Right lung (tissue), 5 donors: ENCODE data around the gene PEX11A. TPM values are rescaled to one million over a fixed set of nuclear protein-coding genes. Genes with fewer than 3 reads are reported as not detected.

Experiments used
- DNase-seq, 2 donors: peaks; one replicate each; pipeline ENCODE4 v3.0.0-alpha.2; 2013
- polyA plus RNA-seq, 5 donors: library from polyadenylated mRNA; unstranded; fragments of 120-200 nt; gene quantifications; one replicate each; pipeline versions ENCODE4 v1.2.1 to v1.2.3, GENCODE V29; 2013; ENCODE audit warnings: inconsistent platforms in 1 of 5, low replicate concordance in 1 of 5; ENCODE audit not compliant: insufficient read length in 5 of 5, insufficient read depth in 1 of 5

PEX11A gene
- polyA plus RNA-seq, 5 donors = 13.3 to 19.5 (median 17.6) TPM

DNA sequence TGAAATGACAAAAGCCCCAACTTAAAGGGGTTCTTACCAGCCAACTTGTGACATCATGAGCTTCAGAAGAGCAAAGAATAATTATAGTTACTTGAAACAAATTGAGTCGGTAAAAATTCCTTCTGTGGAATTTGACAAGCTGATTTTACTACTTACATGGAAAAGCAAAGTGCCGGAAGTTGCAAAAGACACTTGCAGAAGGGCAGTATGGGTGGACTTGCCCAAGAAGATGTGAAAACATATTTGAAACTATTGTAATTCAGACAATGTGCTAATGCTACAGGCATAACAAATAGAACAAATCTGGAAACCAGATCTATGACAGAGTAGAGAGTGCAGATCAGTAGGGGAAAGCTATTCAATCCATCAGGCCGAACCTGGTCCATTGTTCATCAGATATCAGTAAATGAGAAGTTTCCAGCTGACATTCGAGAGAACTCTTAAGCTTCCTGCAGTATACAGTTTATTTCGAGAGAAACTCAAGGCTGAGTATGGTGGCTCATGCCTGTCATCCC, 32.8 kb downstream of the PEX11A start:
- DNase-seq = no peak

DNA sequence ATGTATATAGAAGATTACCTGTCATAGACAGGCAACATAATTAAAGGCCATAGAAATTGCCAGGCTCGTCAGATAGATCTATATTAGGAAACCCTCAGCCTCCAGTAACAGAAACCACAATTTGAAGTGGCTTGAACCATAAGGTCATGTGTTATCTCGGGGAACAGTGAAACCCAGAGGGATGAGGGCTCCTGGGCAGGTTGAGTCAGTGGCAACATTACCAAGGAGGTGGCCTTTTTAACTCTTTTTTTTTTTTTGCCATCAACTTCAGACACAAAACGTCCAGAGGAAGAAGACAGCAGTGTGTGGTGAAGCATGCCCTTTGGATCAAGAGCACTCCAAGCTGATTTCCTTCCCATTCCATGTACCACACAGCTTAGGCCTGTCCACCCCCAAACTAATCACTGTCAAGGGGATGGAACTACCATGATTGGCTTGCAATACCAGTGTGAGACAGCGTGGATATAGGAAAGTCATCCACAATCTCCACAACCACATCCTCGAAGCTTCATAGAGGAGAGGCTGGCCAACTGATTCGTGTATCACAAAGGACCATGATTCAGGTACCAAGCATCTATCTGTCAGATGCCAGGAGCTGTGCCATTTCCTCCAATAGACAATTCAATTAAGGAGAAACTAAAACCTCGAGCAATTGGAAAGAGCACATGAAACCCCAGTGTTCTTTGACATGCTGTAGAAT, 34.3 kb downstream of the PEX11A start:
- no peak for DNase-seq

DNA sequence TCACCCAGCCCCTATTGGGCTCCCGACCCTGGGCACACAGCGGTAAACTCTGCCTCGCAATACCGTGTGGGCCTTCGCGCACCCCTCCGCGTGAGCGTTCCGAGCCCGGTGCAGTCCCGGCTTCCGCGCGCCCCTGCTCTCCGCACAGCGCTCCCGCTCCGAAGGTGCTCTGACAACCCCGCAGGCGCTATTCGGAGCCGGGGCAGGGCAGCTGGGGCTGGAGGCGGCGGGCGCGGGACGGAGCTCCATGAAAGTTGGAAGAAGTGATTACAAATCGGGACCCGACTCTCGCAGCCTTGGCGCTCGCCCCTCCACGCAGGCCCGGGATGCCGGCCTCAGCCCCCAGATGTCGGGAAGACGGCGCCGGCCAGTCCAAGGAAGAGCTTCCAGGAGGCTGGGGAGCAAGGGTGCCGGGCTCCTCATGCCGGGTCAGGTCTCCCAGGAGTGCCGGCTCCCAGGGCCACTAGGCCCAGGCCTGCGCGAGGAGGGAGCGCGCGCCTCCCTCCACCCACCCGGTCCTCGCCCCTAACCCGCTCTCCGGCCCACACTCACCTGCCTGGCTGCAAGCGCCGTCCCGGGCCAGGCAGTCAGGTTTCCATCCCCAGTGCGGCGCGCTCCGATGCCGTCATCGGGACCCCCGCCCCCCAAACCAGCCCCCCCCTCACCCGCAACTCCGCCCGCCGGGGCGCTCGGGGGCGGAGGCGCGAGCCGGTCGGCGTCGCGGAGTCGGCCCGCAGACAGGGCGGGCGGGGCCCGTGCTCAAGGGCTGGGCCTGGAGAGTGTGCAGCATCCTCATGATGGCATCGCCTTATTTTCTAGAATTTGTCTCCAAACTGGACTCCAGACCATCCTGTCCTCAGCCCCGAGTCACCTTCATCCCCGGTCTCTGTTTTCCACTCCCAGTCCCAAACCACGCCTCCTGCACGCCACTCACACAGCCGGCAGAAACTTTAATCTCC, 35.4 kb downstream of the PEX11A start, which contains the start of gene KIF7:
Gene KIF7 (minus strand): TSS at position 621 of the 959 bp plus-strand sequence. CDS start 2,537 bp downstream, outside the sequence.
- peak; percentile 44 to 63 for DNase-seq

DNA sequence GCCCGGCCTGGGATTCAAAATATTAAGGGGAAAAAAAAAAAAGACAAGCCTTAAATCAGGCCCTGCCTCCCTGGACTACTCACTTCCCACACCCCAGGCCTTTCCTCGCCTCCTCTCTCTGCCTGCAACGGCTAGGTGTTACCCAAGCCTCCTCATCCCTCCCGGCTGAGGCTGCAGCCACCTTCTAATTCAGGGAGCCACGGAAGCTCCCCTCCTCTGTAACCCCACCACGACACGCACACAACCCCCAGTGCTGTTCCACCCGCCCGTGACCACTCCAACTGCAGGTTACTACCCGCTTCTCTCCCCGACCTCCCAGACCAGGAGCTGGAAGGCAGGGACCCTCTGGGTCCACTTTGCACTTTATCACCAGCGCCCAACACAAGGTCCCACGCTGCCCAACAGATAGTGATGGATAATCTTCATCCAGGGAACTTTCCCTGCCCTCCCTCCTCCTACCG, 36.2 kb downstream of the PEX11A start:
- DNase-seq = no peak

DNA sequence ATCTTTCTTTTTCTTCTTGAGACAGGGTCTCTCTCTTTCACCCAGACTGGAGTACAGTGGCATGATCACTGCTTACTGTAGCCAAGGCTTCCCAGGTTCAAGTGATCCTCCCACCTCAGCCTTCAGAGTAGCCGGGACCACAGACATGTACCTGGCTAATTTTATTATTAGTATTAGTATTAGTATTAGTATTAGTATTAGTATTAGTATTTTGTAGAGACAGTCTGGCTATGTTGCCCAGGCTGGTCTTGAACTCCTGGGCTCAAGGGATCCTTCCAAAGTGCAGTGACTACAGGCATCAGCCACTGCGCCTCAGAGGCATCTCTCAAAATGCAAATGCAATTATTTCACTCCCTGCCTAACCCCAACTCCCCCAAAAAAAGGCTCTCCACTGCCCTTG, 37.0 kb downstream of the PEX11A start:
- DNase-seq = no peak

DNA sequence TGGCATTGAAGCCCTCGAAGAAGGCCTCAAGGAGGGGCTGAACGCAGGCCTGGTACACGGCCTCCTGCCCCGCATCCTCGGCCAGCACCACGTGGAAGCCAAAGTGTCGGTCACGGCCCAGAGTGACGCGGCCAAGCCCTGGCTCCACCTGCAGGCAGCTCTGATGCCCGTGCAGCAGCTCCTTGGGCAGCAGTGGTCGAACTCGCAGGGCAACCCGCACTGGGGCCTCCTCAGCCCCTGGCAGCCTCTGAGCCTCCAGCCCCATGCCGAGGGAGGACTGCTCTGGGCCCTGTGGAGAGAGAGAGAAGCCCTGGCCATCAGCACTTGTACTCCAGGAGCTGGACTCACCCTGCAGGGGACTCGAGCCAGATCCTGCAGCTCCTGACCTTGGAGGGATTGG, 37.9 kb downstream of the PEX11A start:
- no peak for DNase-seq

DNA sequence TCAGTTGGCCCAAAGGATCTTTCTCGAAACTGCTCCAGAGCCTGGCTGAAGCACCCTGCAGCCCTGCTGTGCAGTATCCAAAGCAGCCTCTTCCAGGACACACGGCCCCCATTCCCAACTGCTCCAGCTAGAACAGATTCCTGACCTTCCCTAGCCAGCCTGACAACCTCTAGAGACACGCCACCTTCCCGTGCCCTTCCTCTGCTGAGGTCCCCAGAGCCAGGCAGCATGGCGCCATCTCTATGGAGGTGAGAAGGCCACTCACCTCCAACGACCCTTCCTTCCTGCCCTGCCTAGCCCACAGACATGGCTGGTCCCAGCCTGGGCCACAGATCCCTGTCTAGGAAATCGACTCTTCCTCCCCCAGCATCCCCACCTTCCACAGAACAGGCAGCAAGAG, 38.4 kb downstream of the PEX11A start:
- DNase-seq = no peak

DNA sequence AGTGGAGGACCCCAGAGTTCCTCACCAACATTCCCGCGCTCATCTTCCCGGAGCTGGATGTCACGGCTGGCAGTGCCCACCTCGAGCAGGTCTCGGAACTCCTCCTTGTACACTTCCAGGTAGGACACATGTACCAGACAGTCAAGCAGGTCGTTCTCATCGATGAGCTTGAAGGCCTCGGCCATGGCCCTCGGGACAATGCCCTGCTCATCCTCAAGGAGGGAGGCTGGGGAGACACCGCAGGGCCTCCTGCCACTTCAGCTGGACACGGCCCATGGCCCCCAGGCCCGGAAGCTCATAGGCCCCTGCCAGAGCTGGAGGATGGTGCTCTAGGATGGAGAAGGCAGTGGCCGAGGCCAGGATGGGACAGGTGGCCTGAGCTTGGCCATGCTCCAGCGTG, 40.8 kb downstream of the PEX11A start:
- no peak for DNase-seq

DNA sequence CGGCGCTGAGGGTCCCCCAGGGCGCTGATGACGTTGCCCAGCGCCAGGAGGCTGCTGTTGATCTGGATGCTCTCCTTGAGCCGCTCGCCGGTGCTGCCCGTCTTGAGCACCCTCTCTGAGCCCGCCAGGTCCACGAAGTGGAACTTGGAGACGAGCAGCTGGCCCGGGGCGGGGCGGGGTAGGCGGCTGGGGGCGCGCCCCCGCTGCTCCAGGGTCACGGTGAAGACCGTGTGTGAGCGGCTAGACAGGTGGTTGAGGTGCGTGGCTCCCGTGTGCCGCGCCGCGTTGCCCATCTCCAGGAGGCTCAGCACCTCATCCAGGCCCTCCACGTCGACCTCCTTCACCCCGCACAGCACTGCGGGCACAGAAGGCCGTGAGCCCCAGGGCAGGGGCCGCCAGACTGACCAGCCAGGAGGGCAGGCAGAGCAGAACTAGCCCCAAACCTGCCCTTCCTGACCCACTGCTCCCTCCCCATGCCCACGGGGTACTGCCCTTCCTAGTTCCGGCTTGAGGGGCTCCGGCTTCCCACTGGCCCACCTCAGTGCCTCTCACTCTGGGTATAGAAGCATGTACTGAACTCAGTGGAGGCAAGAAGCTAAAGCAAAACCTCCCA, 41.4 kb downstream of the PEX11A start:
- DNase-seq = no peak

DNA sequence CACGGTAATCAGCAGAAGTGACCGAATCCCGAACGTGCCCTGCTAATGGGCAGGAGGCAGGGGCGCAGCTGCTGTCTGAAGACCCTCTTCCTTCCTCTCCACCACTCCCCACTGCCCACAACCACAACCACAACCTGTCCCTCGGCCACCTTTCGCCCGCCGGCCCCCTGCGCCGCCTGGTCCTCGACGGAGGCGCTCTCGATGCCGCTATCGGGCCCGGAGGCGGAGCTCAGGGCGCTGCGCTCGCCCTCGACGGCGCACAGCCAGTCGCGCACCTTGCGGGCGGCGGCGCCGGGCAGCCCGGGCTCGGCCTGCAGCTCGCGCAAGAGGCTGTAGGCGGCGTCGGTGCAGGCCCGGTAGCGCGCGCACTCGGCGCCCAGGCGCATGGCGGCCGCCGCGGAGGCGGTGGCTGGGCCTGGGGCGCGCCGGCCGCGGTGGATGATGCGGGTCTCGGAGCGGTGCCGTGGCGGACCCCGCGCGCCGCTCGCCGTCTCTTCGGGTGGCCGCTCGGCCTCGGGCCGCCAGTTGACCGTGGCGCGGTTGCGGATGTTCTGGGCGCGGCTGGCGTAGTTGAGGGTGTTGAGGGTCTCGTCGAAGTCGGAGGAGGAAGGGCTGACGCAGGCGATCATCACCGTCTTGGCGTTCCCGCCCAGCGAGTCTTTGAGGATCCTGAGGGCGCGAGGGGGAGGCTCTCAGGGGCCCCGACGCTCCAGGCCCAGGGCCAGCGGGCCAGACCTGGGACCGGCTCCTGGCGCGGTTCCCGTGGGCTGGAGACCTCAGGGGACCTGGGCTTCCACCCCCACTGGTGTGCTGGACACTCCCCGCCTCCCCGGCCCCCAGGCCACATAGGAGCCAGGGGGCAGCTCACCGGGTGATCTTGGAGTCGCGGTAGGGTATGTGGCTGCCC, 42.2 kb downstream of the PEX11A start:
- no peak for DNase-seq

DNA sequence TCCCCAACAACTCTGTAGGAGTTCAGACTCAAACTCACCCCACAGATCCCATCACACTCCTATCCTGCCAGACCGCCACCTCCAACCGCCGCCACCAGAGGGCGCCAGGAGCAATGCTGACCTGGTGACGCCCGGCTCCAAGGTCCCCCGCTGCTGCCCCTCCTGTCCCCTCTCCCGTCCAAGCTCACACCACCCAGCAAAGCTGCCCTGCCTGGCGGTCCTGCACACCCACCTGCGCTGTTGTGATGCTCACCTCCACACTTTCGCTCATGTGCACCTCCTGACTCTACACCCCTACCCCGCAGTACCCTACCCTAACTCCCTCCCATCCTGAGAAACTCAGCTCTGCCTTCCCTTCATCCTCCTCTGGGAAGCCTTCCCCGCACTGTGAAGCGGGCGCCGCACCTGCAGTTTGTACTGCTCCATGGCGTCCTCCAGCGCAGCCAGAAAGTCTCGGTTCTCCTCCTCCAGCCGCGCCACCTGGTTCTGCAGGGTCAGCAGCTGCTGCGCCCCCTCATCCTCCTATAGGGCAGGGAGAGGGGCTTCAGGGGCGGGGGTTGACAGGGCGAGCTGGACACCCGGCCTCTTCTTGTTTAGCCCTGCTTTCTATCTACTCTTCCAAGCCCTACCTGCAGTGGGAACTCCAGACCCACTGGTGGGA, 43.2 kb downstream of the PEX11A start:
- peak in 1 of 2 donors; percentile 48 for DNase-seq

DNA sequence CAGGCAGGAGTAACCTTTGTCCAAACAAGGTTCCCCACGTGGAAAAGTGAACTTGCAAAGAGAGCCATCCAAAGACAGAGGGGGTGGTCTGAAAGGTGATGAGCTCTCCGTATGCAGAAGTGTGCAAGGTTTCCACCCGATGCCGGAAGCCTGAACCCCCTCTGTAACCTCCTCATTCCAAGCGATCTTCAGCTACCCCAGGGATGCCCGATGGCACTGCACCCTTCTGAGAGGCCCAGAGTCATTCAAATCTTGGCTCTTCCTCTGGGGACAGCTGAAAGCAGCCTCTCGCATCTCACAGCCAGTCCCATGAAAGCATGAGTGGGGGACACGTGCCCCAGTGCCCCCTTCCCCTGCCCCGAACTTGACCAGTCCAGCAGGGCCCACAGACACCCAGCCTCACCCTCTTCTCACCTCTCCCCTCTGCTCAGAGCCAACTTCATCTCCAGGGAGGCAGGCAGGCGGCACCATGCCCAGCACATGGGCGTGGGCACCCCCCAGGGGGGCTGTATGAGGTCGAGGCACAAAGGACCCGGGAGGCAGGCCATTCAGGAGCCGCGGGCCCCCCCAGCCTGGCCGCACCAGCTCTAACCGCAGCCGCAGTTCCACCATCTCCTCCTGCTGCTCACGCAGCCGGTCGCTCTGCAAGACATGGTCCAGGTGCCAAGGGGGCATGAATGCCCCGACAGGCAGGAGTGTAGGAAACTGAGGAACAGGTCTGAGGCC, 44.0 kb downstream of the PEX11A start:
- DNase-seq = no peak

DNA sequence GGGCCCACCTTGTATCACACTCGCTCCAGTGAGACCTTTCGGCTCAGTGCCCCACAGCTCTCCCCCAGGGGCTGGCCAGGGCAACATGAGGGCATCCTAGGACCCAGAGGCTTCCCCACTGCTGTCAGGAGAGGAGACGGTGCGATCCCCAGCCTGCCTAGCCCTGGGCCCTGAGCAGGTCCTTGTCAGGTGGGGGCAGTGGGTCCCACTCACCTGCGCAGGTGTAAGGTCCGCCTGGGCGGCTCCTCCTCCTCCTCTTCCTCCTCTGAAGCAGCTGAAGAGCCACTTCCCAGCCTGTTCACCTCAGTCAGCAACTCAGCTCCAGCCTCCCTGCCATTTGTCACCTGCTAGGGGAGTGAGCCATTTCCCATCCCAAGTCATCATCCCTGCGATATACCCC, 44.9 kb downstream of the PEX11A start:
- no peak for DNase-seq

DNA sequence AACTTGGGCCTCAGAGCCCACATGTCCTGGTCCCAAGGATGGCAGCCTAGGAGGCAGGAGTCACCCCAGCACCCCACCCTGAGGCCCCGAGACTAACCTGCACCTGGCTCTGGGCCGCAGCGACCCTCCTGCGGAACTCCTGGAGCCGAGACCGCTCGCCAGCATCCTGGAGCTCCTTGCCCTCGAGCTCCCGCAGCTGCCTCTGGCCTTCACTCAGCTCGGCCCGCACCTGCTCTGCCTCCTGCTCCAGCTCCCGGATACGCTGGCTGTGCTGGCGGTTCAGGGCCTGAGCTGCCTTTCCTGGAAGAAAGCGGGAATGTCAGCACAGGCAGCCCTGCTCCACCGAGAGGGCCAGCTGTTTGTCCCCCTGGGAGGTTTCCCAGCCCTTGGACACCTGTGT, 48.4 kb downstream of the PEX11A start:
- no peak for DNase-seq

DNA sequence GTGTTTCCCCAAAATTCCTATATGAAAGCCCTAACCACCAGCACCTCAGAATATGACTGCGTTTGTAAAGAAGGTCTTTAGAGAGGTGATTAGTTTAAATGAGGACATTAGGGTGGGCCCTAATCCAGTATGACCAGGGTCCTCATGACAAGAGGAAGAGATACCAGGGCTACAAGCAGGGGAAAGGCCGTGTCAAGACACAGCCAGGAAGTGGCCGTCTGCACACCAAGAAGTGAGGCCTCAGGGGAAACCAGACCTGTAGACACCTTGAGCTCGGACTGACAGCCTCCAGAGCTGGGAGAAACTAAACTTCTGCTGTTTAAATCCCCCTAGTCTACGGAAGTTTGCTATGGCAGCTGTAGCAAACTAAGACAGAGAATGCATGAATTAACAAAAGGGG, 49.5 kb downstream of the PEX11A start:
- DNase-seq = no peak

DNA sequence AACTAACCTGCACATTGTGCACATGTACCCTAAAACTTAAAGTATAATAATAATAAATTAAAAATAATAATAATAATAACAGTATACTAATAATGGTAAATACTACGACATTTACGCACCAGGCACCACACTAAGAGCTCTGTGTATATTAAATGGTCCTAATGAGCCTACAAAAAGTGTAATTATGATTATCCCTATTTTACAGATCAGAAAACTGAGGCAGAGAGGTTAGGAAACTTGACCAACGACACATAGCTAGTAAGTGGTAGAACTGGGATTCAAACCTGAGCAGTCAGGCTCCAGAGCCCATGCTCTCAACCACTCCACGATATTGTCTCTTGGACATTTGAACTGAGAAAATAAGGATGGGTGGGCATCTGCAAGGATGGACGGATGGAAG, 50.3 kb downstream of the PEX11A start:
- no peak for DNase-seq

DNA sequence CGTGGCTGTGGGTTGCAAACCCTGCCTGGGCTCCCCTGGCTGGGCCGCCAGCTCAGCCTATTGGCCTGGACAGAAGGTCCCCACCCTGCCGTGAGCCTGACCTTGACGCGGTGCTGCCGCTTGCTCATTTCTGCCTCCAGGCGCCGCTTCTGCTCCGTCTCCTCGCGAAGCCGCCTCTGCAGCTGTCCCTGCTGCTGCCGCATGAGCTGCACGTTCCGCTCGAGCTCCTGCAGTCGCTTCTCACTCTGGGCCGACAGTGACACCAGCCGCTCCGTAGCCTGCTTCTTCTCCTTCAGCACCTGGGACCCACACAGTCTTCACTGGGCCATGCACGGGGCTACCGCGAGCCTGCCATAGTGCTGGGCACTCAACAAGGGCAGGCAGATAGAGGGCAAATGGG, 57.0 kb downstream of the PEX11A start:
- DNase-seq = no peak

DNA sequence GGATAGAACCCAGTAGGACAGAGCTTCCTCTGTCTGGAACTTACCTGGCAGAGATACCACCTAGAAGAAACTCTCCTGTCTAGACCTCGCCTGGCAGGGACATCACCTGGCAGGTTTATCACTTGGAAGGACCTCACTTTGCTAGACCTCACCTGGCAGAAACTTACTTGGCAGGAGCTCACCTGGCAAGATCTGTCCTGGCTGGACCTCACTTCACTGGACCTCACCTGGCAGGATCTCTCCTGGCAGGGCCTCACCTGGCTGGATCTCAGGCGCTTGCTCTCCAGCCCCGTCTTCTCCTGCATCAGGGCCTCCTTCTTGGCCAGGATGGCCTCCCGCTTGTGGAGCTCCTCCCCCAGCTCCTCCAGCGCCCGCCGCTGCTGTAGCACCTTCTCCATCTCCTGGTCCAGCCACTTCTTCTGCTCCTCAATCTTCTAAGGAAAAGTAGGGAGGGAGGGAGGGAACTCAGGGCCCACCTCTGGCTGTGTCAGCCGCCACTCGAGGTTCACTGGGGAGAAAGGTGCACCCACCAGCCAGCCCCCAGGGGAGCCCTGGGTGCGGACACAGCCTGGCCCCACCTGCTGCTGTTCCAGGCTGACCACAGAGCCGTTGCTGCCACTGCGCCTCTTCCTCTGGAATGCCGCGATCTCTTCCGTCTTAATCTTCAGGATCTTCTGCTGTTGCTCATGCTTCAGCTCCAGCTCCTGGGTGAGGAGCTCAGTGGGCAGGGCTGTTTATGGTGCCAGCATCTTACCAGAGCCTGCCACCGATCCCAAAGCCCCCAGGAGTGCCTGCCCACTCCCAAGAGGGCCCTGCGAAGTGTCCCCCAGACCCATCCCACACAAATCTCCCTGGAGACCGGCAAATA, 57.8 kb downstream of the PEX11A start:
- no peak for DNase-seq

DNA sequence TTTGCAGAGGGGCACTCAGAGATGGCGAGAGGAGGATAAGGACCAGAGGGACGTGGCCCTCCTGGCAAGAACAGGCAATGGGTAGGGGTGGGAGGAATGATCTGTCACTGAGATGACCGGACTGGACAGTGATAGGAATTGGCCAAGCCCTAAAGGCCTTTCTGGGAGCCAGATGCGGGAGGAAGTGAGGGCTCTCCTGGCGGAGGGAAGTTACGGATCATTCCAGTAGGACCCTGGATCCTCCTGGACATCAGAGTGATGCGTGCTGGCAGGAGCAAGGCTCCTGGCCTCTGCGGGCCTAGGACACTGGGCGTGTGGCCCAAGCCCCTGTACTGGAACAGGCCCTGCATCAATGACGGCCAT, 58.7 kb downstream of the PEX11A start:
- no peak for DNase-seq
